ENCODE data around the gene PPP1R14D. TPM values are rescaled to one million over a fixed set of nuclear protein-coding genes. Genes with fewer than 3 reads are reported as not detected.

The PPP1R14D gene
- total and polyA plus RNA-seq, 2 donors (not counting 3 experiments of a cell fraction or from before 2014, with no cell fraction given) = not detected

GRCh38 chr15:40819048-40819447 is 9.5 kb downstream of the PPP1R14D start:
- Histone ChIP-seq H3K79me2 (ENCODE audit: control insufficient read depth, insufficient read depth, low read length) (no peaks in the 10 kb centered on the region), H3K9ac (replicated peaks; ENCODE audit: extremely low read depth, insufficient read depth, low read length) (no peak overlapping the region), H2AFZ (ENCODE audit: low read depth, low read length) (no peak overlapping the region), H3K4me1 (ENCODE audit: control insufficient read depth, extremely low read depth, insufficient read depth, low read length) (no peaks in the 10 kb centered on the region), H3K36me3 (ENCODE audit: control insufficient read depth in 2 of 2, extremely low read depth in 1 of 2, insufficient read depth in 2 of 2, low read length in 2 of 2) (peaks cover 0 to 5% of the 10 kb centered on the region in 2 experiments), H3K27ac (ENCODE audit: insufficient read depth, low read depth, low read length) (no peak overlapping the region), H3K4me3 (replicated peaks in 1 of 3; ENCODE audit: insufficient read depth in 1 of 3, low read depth in 1 of 3, low read length in 3 of 3) (no peak overlapping the region), H3K9me3 (replicated peaks; ENCODE audit: control insufficient read depth, insufficient read depth, low read length) (no peaks in the 10 kb centered on the region), H3K9me1 (replicated peaks; ENCODE audit: control insufficient read depth, extremely low read depth, insufficient read depth, low read length) (no peaks in the 10 kb centered on the region), H3K27me3 (ENCODE audit: control insufficient read depth in 2 of 2, insufficient read depth in 2 of 2, low read length in 2 of 2) (no peaks in the 10 kb centered on the region), H4K20me1 (replicated peaks; ENCODE audit: control insufficient read depth, extremely low read depth, insufficient read depth, low read length) (no peaks in the 10 kb centered on the region), H3K4me2 (ENCODE audit: insufficient read depth, low read length) (no peak overlapping the region)
- CTCF ChIA-PET = interaction anchor here (0.6 to 2.0 kb wide), 4 partner anchors 12 to 67 kb away, joined by 3 to 5 read pairs (median 4); partner anchors contain the start of gene SPINT1
- POLR2A ChIA-PET = interaction anchor here (0.7 kb wide), 1 partner anchor 11 kb away, joined by 5 read pairs; no protein-coding TSS in a partner anchor
- dilution Hi-C loops (cut with MboI; ENCODE audit: extremely low pct_ligation_motif_present, low sequenced_read_pairs) = no loop called here
- BruUV-seq (replicated peaks) = no TSS peak
- TF ChIP-seq POLR2A (IDR thresholded peaks at IDR 0.05; ENCODE audit: low read depth, low read length) (no peak), POLR2AphosphoS5 (IDR thresholded peaks at IDR 0.05; ENCODE audit: insufficient read depth, low read depth, low read length) (no peak), MAX (IDR thresholded peaks at IDR 0.05; ENCODE audit: insufficient read depth, insufficient read length) (no peak), GATA2 (IDR thresholded peaks at IDR 0.05; ENCODE audit: insufficient read depth, insufficient read length, low read depth, low read length) (no peak), FOS (IDR thresholded peaks at IDR 0.05; ENCODE audit: borderline replicate concordance, insufficient read depth, low read length) (no peak), MYC (IDR thresholded peaks at IDR 0.05; ENCODE audit: low read depth, low read length) (no peak), EZH2 (IDR thresholded peaks at IDR 0.05; ENCODE audit: borderline replicate concordance, low read depth, low read length, severe bottlenecking) (no peak), CTCF (IDR thresholded peaks at IDR 0.05; ENCODE audit: extremely low read depth in 1 of 2, insufficient read depth in 1 of 2, low read depth in 1 of 2, low read length in 2 of 2) (no peak), JUN (IDR thresholded peaks at IDR 0.05; ENCODE audit: borderline replicate concordance, insufficient read depth, insufficient read length, low read depth) (no peak)
- DNase-seq (ENCODE audit: low read depth, low spot score) (no peak), FAIRE-seq (no peak)
- intact Hi-C loops (cut with micrococcal nuclease) = no loop called here

All from endothelial cell of umbilical vein (primary cell).